GM10847 (cell line): ENCODE measurements around the gene TCN2.

Source experiments
- POLR2A ChIP-seq: IDR thresholded peaks from 2 replicates; pipeline ENCODE4 v1.6.1; 2011; ENCODE audit not compliant: insufficient read length; ENCODE audit errors: extremely low read depth

The TCN2 gene

GRCh38 chr22:30606455-30607299 lies at the start of gene TCN2:
Gene TCN2 (plus strand): TSS chr22:30607174. CDS start chr22:30607332, 158 bp downstream.
- TF ChIP-seq POLR2A, result no peak

- no peak for TF ChIP-seq POLR2A
These were observed 49.7 kb upstream of the TCN2 start for GRCh38 chr22:30557243-30557642.

GRCh38 chr22:30559889-30560288 lies 47.1 kb upstream of the TCN2 start:
- TF ChIP-seq POLR2A, result no peak

- no peak for TF ChIP-seq POLR2A
These were observed 45.4 kb upstream of the TCN2 start for GRCh38 chr22:30561402-30562189.

- TF ChIP-seq POLR2A, result no peak
These were observed 44.6 kb upstream of the TCN2 start for GRCh38 chr22:30562366-30562765.

- TF ChIP-seq POLR2A, result no peak
These were observed 42.8 kb upstream of the TCN2 start for GRCh38 chr22:30564045-30564760.

DNA sequence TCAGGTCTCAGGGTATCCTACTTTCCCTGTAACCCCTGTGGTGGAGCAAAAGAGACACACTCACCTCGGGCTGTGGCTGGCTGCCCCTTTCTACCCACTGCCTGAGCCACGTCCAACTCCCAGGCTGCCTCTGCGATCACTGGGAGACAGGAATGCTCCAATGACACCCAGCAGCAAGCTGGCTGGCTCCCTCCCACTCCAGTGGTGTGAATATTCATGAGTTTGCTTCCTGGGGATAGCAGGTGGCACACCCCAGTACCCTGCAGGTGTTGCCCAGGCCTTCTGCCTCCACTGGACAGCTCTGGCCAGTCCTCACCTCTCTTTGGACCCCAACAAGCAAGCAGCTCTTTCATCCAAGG lies 42.2 kb upstream of the TCN2 start:
- TF ChIP-seq POLR2A, result no peak

DNA sequence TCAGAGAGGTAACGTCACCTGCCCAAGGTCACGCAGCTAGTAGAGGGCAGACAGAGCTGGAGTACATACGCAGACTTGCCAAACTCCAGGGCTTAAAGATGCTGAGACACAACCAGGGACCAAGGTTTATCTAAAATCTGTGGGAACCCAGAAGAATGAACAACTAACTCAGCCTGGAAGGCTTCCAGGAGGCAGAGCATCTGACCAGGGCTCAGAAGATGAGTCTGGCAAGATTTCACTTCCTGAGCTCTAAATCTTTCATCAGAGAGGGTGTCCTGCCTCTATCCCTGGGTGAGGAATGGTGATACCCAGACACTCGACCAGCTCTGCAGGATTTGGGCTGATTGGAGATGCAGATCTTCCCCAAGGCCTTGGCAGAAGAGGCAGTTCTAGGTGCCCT lies 41.6 kb upstream of the TCN2 start:
- no peak for TF ChIP-seq POLR2A

DNA sequence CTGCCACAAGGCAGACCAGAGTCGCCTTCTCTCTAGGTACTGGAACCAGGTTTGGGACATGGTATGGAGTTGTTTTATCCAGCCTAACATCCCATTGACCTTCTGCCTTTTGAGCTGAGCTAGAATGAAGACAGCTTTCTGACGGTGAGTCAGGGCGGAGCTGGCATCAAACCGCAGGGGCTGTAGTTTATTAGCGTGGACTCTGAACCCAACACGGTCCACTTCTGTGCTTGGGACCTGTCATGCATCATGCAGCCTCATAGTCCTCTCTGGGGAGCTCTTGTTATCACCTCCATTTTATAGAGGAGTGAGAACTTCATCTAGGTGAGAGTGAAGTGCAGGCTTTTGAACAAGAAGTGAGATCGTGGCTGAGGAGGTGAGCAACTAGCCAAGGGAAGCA lies 40.8 kb upstream of the TCN2 start:
- no peak for TF ChIP-seq POLR2A

- TF ChIP-seq POLR2A, result no peak
These were observed 38.7 kb upstream of the TCN2 start for GRCh38 chr22:30568137-30568805.

- no peak for TF ChIP-seq POLR2A
These were observed 37.2 kb upstream of the TCN2 start for GRCh38 chr22:30569674-30570202.

GRCh38 chr22:30572210-30572609 lies 34.8 kb upstream of the TCN2 start:
- TF ChIP-seq POLR2A, result no peak

- no peak for TF ChIP-seq POLR2A
These were observed 34.0 kb upstream of the TCN2 start for GRCh38 chr22:30572840-30573593.

DNA sequence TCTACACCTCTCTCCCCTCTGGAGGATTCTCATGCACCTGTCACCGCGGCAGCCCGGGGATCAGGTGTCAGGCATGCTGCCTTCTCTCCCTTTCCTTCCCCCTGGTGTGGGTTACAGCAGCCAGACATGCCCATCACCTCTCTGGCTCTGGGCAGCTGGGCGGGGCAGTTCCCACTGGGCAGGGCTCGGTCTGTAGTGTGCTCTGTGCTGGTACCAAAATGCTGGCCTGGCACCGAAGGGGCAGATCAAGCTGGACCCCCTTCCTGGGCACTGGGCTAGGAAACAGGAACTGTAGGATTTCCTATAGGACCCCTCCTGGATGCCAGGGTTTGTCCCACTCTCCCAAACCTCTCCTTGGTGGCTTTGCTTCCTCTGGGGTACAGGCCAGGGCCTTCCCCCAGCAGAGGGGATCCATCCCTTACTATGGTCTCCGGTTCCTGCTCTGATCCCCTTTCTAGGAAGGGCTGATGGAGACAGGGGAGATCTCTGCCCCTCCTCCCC lies 33.3 kb upstream of the TCN2 start:
- no peak for TF ChIP-seq POLR2A
